ENCODE data around the gene NISCH. TPM values are rescaled to one million over a fixed set of nuclear protein-coding genes. Genes with fewer than 3 reads are reported as not detected.

The NISCH gene
- total RNA-seq, 1 experiment from 2014 or later: 72.8 TPM

- no peak overlapping the region for H2AFZ ChIP-seq (ENCODE audit: low read depth, low read length, poor library complexity, severe bottlenecking)
- peak; percentile 23 for ATAC-seq
- peak overlapping the region; percentile 89 for H3K4me2 ChIP-seq (ENCODE audit: low read length)
- H3K27me3 ChIP-seq (ENCODE audit: insufficient read depth, low read length): no peaks in the 10 kb centered on the region
- peaks cover 42 to 67% of the 10 kb centered on the region in 2 experiments for H3K4me1 ChIP-seq (ENCODE audit: control insufficient read depth in 1 of 2, insufficient read depth in 2 of 2, low read length in 2 of 2)
- TF ChIP-seq ZFX (IDR thresholded peaks at IDR 0.05) (0 out of 2 replicates have a peak, but pooled peaks have one; percentile 14), ZBTB33 (IDR thresholded peaks at IDR 0.05; ENCODE audit: extremely low read depth, insufficient replicate concordance, low read length) (no peak)
- H4K20me1 ChIP-seq (ENCODE audit: insufficient read depth): no peaks in the 10 kb centered on the region
- H3K9ac ChIP-seq (ENCODE audit: low read length): peak overlapping the region; percentile 95
- peaks cover 8 to 24% of the 10 kb centered on the region in 2 experiments for H3K36me3 ChIP-seq (ENCODE audit: control insufficient read depth in 1 of 2, insufficient read depth in 2 of 2, low read length in 2 of 2)
- no peaks in the 10 kb centered on the region for H3K9me2 ChIP-seq (ENCODE audit: insufficient read depth)
- H3K4me3 ChIP-seq (replicated peaks in 1 of 2; ENCODE audit: low read depth in 1 of 2, low read length in 2 of 2): peak overlapping the region; percentile 80 to 94
- ChIA-PET CTCF (no interaction called here), RAD21 (ENCODE audit: low non-redundant PET in 1 of 2, low total read pairs in 2 of 2, uncharacterized antibody in 2 of 2, unreplicated experiment in 2 of 2) (no interaction called here), POLR2A (interaction anchor here (1.7 kb wide), 1 partner anchor 81 kb away, joined by 8 read pairs; the partner anchor contains the start of gene UQCC5)
- no peak for DNase-seq (ENCODE audit: low read depth, low spot score)
- no peaks in the 10 kb centered on the region for H3K9me3 ChIP-seq (ENCODE audit: control insufficient read depth in 1 of 2, insufficient read depth in 1 of 2, low read depth in 1 of 2, low read length in 2 of 2)
- peaks cover 30% of the 10 kb centered on the region for H3K79me2 ChIP-seq (ENCODE audit: insufficient read depth, low read length)
- intact Hi-C loops (cut with micrococcal nuclease): no loop called here
- TSS peak; percentile 90 for BruUV-seq (replicated peaks)
- H3K27ac ChIP-seq (ENCODE audit: low read depth, low read length): peak overlapping the region; percentile 66
Observed at GRCh38 chr3:52454938-52455282, 494 bp upstream of the NISCH start.

- DNase-seq (ENCODE audit: low read depth, low spot score): no peak
- POLR2A ChIA-PET: interaction anchor here (1.4 kb wide), 1 partner anchor 80 kb away, joined by 5 read pairs; the partner anchor contains the start of gene UQCC5
- no peak overlapping the region for H2AFZ ChIP-seq (ENCODE audit: low read depth, low read length, poor library complexity, severe bottlenecking)
- TF ChIP-seq POLR2A (IDR thresholded peaks at IDR 0.05; ENCODE audit: borderline replicate concordance, extremely low read depth, insufficient read depth, insufficient read length): no peak
- TF ChIP-seq FOSL1 (IDR thresholded peaks at IDR 0.05; ENCODE audit: low read depth): no peak
- no peak for TF ChIP-seq MAX (IDR thresholded peaks at IDR 0.05)
- TF ChIP-seq SIN3A (IDR thresholded peaks at IDR 0.05; ENCODE audit: low read depth): no peak
- TF ChIP-seq POLR2AphosphoS5 (IDR thresholded peaks at IDR 0.05; ENCODE audit: low read depth, low read length): no peak; the same call in 1 of the 2 replicates
- no peak for TF ChIP-seq YY1 (IDR thresholded peaks at IDR 0.05; ENCODE audit: extremely low read depth, insufficient replicate concordance, low read depth, low read length)
- no peak for TF ChIP-seq EGR1 (IDR thresholded peaks at IDR 0.05; ENCODE audit: low read depth)
- TF ChIP-seq CTCF (IDR thresholded peaks at IDR 0.05 in 2 of 3, conservative IDR thresholded peaks at IDR 0.05 in 1 of 3; ENCODE audit: borderline replicate concordance in 1 of 3, insufficient read depth in 1 of 3, low read depth in 2 of 3, low read length in 2 of 3): no peak
- no peak for TF ChIP-seq RAD21 (IDR thresholded peaks at IDR 0.05; ENCODE audit: low read depth)
- TF ChIP-seq TCF7L2 (IDR thresholded peaks at IDR 0.05; ENCODE audit: borderline replicate concordance, extremely low read depth, insufficient read depth, insufficient read length): no peak
- TF ChIP-seq SP1 (IDR thresholded peaks at IDR 0.05; ENCODE audit: low read depth): no peak
- no peak for TF ChIP-seq ZFX (IDR thresholded peaks at IDR 0.05)
- TF ChIP-seq SRF (IDR thresholded peaks at IDR 0.05; ENCODE audit: low read depth): no peak
Observed at GRCh38 chr3:52456169-52456799, 880 bp downstream of the NISCH start.

More at GRCh38 chr3:52456169-52456799, 880 bp downstream of the NISCH start:
- Histone ChIP-seq H3K9me2 (ENCODE audit: insufficient read depth) (no peaks in the 10 kb centered on the region), H3K9me3 (ENCODE audit: control insufficient read depth in 1 of 2, insufficient read depth in 1 of 2, low read depth in 1 of 2, low read length in 2 of 2) (no peaks in the 10 kb centered on the region), H4K20me1 (ENCODE audit: insufficient read depth) (no peaks in the 10 kb centered on the region), H3K4me2 (ENCODE audit: low read length) (peak overlapping the region; percentile 89), H3K9ac (ENCODE audit: low read length) (peak overlapping the region; percentile 95), H3K4me3 (replicated peaks in 1 of 2; ENCODE audit: low read depth in 1 of 2, low read length in 2 of 2) (peak overlapping the region; percentile 80 to 94), H3K79me2 (ENCODE audit: insufficient read depth, low read length) (peaks cover 39% of the 10 kb centered on the region), H3K36me3 (ENCODE audit: control insufficient read depth in 1 of 2, insufficient read depth in 2 of 2, low read length in 2 of 2) (peaks cover 16 to 33% of the 10 kb centered on the region in 2 experiments), H3K4me1 (ENCODE audit: control insufficient read depth in 1 of 2, insufficient read depth in 2 of 2, low read length in 2 of 2) (peaks cover 32 to 54% of the 10 kb centered on the region in 2 experiments), H3K27me3 (ENCODE audit: insufficient read depth, low read length) (no peaks in the 10 kb centered on the region), H3K27ac (ENCODE audit: low read depth, low read length) (peak overlapping the region; percentile 77)
- ATAC-seq: peak; percentile 35
- no TSS peak for BruUV-seq (replicated peaks)
- intact Hi-C loops (cut with micrococcal nuclease): no loop called here
- ChIA-PET CTCF (no interaction called here), RAD21 (ENCODE audit: low non-redundant PET in 1 of 2, low total read pairs in 2 of 2, uncharacterized antibody in 2 of 2, unreplicated experiment in 2 of 2) (no interaction called here)

Data from HCT116 (cell line).